HG03342 (cell line): ENCODE results near the gene SLX4.

Experiments used
- ATAC-seq: cut with Tn5 transposase; IDR thresholded peaks from one replicate; pipeline ENCODE4 v1.9.1; 2021; ENCODE audit warnings: mild to moderate bottlenecking, moderate library complexity; ENCODE audit not compliant: unreplicated experiment

Gene SLX4

GRCh38 chr16:3601614-3602319 is 9.6 kb downstream of the SLX4 start:
- ATAC-seq = no peak

DNA sequence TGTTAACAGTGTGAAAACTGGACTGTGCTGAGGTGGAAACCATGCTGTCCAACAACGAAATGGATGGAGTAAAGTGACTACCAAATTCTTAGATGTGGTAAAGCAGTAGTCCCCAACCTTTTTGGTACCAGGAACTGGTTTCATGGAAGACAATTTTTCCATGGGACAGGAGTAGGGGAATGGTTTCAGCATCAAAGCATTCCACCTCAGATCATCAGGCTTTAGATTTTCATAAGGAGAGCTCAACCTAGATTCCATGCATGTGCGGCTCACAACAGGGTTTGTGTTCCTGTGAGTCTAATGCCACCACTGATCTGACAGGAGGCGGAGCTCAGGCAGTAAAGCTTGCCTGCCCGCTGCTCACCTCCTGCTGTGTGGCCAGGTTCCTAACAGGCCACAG is 11.5 kb downstream of the SLX4 start:
- no peak for ATAC-seq

- ATAC-seq = no peak
These were observed 12.3 kb downstream of the SLX4 start for GRCh38 chr16:3599121-3599520.

GRCh38 chr16:3598236-3598635 is 13.2 kb downstream of the SLX4 start:
- ATAC-seq = no peak

DNA sequence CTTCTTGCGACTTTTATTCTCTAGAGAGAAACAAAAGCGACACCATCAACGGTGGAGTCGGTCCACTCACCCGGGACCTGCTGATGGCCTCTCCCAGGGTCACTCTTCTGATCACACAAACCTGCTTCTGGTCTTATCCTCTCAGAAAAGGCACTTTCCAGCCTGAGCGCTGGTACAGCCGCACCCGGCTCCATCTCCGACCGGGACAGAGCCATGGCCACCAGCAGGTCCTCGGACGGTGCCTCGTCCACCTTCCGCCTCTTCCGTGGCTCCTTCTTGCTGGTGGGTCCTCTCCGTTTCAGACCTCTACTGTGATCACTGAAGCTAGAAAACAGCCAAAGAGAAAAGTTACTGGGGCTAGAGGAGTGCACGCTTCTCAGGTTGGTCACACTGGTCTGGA is 13.7 kb downstream of the SLX4 start:
- no peak for ATAC-seq

- no peak for ATAC-seq
These were observed 14.2 kb downstream of the SLX4 start for GRCh38 chr16:3597226-3597625.

DNA sequence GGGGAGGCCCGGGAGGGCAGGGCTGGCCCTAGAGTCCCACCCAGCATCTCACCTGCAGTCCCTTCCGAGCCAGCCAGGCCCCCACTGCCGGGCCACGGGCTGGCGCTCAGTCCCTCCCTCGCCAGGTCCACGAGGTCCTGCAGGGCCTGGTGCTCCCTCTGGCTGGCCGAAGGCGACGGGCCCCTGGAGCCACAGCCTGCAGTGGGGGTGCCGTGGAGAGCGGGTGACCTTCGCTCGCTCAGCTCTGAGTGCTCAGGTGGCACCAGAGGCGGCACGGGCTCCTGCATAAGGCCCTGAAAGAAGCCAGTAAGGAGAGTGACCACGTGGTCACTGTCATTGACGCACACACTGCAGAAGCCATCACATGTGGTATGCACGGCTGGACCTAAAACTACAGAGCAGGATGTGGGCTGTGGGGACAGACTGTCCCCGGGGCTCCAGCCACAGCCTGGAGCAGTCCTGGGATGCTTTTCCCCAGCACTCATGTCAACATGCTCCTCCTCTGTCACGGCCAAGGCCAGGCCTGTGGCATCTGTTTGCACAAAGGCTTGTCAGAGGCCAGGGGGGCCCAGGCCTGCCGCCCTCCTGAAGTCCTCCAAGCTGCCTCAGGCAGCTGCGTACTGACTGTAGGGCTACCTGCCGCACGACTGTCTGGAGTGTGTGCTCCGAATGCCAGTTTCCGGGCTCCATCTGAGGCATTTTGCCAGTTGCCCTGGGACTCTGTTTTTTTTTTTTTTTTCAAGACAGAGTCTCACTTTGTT is 15.1 kb downstream of the SLX4 start:
- no peak for ATAC-seq

- no peak for ATAC-seq
These were observed 15.8 kb downstream of the SLX4 start for GRCh38 chr16:3595521-3596021.

DNA sequence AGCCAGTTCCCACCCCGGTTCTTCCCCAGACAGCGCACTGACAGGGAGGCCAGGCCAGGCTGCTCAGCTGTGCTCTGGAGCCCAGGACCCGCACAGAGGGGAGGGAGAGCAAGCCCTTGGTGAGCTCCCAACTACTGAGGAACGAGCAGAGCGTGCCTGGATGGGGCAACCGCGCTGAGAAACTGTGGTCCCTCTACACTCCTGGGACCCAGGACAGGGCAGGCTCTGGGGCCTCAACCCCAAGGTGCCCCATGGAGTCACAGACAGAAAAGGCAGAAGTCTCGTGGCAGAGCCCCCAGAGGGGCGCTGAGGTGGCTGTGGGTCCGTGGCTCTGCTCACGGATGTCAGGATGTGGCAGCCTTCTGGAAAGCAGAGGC is 16.3 kb downstream of the SLX4 start:
- no peak for ATAC-seq

DNA sequence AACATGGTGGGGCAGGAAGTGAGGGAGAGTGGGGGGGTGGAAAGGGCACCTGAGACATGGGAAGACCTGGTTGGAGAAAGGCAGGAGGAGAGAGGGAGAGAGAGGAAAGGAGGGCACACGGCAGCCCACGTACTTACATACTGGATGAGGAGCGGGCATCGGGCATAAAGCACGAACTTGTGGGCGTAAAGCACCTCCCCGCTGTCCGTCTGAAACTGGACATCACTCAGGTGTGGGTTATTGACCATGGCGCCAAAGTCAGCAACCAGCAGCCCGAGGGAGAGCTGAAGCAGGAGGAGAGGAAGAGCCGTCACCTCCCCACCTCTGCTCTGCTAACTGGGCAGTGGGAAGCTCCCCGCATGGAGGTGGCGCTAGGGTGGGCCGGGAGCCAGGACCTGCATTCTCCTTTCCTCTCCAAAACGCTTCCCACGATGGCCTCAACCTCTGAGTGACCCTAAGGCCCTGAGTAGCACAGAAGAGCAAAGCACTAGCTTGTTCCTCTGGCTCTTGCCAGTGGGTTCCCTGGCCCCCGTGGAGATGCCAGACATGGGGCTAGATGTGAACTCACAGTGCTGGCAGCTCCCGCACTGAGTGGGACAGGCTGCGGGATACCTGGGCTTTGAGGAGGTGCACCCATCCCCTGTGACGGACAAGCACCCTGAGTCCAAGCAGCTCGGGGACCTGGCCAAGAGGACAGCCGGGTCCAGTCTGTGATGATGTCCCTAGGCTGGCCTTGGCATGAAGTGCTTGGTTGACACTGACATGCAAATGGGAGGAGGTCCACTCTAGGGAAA is 16.9 kb downstream of the SLX4 start:
- ATAC-seq = no peak

GRCh38 chr16:3592559-3592958 is 18.8 kb downstream of the SLX4 start:
- no peak for ATAC-seq

DNA sequence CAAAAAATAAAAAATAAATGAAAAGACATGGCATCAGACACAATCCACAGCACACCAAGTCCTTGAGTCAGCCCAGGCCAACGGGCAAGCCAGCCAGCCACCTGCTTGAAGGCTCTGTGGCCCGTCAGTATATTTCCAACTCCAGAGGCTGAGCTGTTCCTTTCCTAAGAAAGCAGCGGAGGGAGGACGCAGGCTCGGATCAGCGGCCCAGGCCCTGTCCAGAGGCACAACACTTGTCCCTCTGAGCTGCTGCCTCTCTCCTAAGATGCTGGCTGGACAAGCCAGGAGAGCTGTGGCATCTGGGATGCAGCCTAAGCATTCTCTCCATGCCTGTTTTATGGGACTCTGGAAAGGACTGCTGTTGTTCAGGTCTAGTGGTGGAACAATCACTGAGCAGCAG is 19.4 kb downstream of the SLX4 start:
- ATAC-seq = no peak

DNA sequence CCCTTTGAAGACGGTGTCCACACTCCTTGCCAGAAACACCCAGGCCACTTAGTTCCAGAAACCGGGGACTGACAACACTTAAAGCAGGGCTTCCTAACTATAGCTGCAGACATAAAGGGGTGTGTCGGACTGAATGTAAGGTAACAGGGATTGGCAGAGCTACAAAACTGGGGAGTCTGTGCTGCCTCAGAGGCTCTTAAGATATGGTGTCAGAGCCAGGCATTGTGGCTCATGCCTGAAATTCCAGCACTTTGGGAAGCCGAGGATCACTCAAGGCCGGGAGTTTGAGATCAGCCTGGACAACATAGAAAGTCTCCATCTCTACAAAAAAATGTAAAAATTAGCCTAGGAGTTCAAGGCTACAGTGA is 20.0 kb downstream of the SLX4 start:
- no peak for ATAC-seq

DNA sequence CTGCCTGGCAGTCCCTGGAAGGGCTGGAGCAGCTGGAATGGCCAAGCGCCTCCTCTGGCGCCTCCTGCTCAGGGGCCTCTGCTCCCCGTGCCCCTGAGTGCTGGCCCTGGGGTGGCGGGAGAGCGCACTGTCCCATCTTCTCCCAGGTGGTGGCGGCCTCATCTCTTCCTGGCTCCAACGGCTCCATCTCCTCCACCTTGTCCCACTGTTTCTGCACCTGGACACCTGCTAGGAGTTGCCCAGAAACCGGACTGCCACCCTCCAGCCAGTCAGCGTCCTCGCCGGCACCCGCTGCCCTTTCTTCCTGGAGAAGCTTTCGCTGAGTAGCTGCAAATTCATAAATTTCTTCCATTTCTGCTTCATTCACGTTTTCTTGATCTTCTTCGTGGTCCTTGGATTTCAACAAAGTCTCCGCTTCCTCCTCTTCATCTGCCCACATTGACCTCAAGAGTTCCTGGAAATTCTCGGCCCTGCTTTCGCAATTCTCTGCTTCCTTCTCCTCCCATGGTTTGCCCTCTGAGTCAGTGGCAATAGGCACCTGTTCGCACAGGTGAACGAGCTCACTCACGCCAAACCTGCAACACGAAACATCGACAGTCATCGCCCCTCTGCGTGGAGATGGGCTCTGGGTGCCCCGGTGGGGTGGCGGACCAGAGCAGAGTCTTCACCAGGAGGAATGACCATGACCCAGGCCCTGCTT is 20.5 kb downstream of the SLX4 start:
- ATAC-seq = no peak

DNA sequence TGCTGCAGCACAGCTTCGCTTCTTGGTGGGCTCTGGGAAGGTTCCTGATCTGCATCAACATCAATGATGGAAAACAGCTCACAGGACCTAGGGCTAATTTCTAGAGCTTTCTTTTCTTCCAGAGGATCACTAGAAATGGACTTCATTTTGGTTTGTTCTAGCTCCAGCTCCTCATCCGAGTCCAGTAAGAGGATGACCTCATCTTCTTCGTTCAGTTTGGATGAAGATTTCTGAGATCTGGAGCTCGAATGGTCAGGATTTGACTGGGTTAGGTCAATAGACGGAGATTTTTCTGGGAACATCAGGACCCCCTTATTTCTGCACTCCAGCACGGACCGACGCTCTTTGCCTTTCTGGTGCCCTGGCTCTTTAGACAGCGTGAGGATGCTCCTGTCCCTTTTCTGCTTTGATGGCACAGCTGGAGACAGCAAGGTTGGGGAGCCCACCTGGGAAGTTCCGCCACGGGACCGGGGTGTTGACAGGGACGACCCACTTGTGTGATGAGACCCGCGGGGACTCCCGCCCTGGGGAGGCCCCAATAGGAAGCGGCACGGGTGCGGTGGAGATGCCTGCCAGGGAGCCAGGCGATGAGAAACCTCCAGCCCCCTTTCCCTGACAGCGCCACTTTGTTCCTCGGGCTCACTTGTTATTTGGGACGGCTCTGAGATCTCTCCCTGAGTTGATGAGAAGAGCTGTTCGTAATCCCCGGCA is 21.3 kb downstream of the SLX4 start:
- no peak for ATAC-seq

GRCh38 chr16:3589441-3589921 is 21.9 kb downstream of the SLX4 start:
- no peak for ATAC-seq

- ATAC-seq = no peak
These were observed 22.4 kb downstream of the SLX4 start for GRCh38 chr16:3589001-3589400.

- peak; percentile 73 for ATAC-seq
These were observed 23.8 kb downstream of the SLX4 start for GRCh38 chr16:3587547-3588110.

DNA sequence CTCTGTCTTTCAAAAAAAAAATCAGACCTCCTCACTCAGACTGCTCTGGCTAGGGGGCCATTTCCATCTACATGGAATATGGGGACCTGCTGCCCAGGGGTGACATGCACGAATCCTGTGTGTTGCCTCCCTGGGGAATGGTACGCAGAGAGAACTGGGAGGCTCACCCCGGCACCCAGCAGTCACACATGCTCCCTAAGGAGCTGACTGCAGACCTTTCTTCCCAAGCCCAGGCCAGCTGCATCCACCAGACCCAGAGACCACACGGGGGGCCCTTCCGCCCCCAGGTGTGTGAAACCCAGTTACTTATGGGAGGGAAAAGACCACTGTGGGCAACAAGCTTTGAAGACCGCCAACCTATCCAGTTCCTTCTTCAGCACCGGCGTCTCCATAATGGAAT is 27.0 kb downstream of the SLX4 start:
- ATAC-seq = no peak
